ENCODE data around the gene TAP2. TPM values are rescaled to one million over a fixed set of nuclear protein-coding genes. Genes with fewer than 3 reads are reported as not detected.
"Not testable (repeated sequence)": the region's sequence is repeated elsewhere in the genome, so short reads cannot be mapped to it uniquely, and the experiment has no call there.

TAP2 gene
- total and polyA plus RNA-seq, 10 of the 15 experiments (the other 5 are each of a cell fraction or from before 2014, with no cell fraction given): 5.3 to 77.2 (median 35.3) TPM

- FAIRE-seq (no peak), DNase-seq (ENCODE audit: low read depth, low spot score) (no peak), ATAC-seq (no peak)
- Histone ChIP-seq H3K4me1 (ENCODE audit: control insufficient read depth, insufficient read depth, low read length) (0 out of 2 replicates have a peak, but pooled peaks cover 3% of the 10 kb centered on the region), H3K4me3 (no peak overlapping the region), H3K27ac (ENCODE audit: control insufficient read depth, insufficient read depth) (no peak overlapping the region), H3K36me3 (ENCODE audit: control insufficient read depth in 2 of 2, insufficient read depth in 2 of 2, low read length in 1 of 2) (no peaks in the 10 kb centered on the region), H2AFZ (ENCODE audit: control insufficient read depth, low read depth, low read length) (no peak overlapping the region), H4K20me1 (ENCODE audit: control insufficient read depth, insufficient read depth) (no peaks in the 10 kb centered on the region), H3K79me2 (ENCODE audit: control insufficient read depth, insufficient read depth, low read length) (no peaks in the 10 kb centered on the region), H3K9ac (ENCODE audit: control insufficient read depth, insufficient read depth, low read length) (no peak overlapping the region), H3K27me3 (replicated peaks in 1 of 2; ENCODE audit: control insufficient read depth in 2 of 2, insufficient read depth in 2 of 2, low read length in 1 of 2) (no peaks in the 10 kb centered on the region), H3K9me3 (replicated peaks; ENCODE audit: control insufficient read depth, insufficient read depth, low read length) (no peaks in the 10 kb centered on the region), H3K4me2 (ENCODE audit: control insufficient read depth, insufficient read depth) (no peak overlapping the region)
- intact Hi-C loops (cut with micrococcal nuclease; ENCODE audit: unreplicated experiment): no loop called here
- TF ChIP-seq IKZF1 (conservative IDR thresholded peaks at IDR 0.05) (no peak), HDAC6 (IDR thresholded peaks at IDR 0.05; ENCODE audit: unreplicated experiment) (no peak), SUZ12 (IDR thresholded peaks at IDR 0.05; ENCODE audit: unreplicated experiment) (no peak), NRF1 (conservative IDR thresholded peaks at IDR 0.05; ENCODE audit: low read depth, low read length) (no peak), HDAC2 (IDR thresholded peaks at IDR 0.05) (no peak), IRF5 (IDR thresholded peaks at IDR 0.05; ENCODE audit: borderline replicate concordance) (no peak), SMAD5 (IDR thresholded peaks at IDR 0.05; ENCODE audit: low read depth) (no peak), BCL11A (IDR thresholded peaks at IDR 0.05; ENCODE audit: low read depth, low read length) (no peak), SREBF1 (IDR thresholded peaks at IDR 0.05; ENCODE audit: low read length) (no peak), MTA3 (IDR thresholded peaks at IDR 0.05; ENCODE audit: borderline replicate concordance, low read length) (no peak)
- in situ Hi-C loops (cut with MboI): no loop called here
- 2% methylated on average over 2 of the region's 2 CpGs for WGBS (ENCODE audit: insufficient coverage, insufficient replicate concordance, low lambda C conversion rate, missing lambda C conversion rate)
- SMC1A ChIA-PET (ENCODE audit: uncharacterized antibody, unreplicated experiment): interaction anchor here (1.0 to 13.8 kb wide), 6 partner anchors 8 to 107 kb away, joined by 3 to 184 read pairs (median 4); no protein-coding TSS in a partner anchor
- RAD21 ChIA-PET (ENCODE audit: unreplicated experiment): interaction anchor here (6.0 kb wide), 1 partner anchor 39 kb away, joined by 19 read pairs; the partner anchor contains the start of gene TAP2
- CTCF ChIA-PET: interaction anchor here (1.2 to 12.7 kb wide), 4 partner anchors 8 to 110 kb away, joined by 5 to 260 read pairs (median 25); no protein-coding TSS in a partner anchor
- POLR2A ChIA-PET: no interaction called here
- BruUV-seq (replicated peaks): no TSS peak
Observed at GRCh38 chr6:32876603-32877002, 38.1 kb upstream of the TAP2 start.

- in situ Hi-C loops (cut with MboI); BruUV-seq (replicated peaks); H3K9ac ChIP-seq (ENCODE audit: control insufficient read depth, insufficient read depth, low read length); FAIRE-seq; H2AFZ ChIP-seq (ENCODE audit: control insufficient read depth, low read depth, low read length); intact Hi-C loops (cut with micrococcal nuclease; ENCODE audit: unreplicated experiment); H3K36me3 ChIP-seq (ENCODE audit: control insufficient read depth in 2 of 2, insufficient read depth in 2 of 2, low read length in 1 of 2); ATAC-seq; H3K4me2 ChIP-seq (ENCODE audit: control insufficient read depth, insufficient read depth); H3K27ac ChIP-seq (ENCODE audit: control insufficient read depth, insufficient read depth); H3K79me2 ChIP-seq (ENCODE audit: control insufficient read depth, insufficient read depth, low read length); H3K27me3 ChIP-seq (replicated peaks in 1 of 2; ENCODE audit: control insufficient read depth in 2 of 2, insufficient read depth in 2 of 2, low read length in 1 of 2); H4K20me1 ChIP-seq (ENCODE audit: control insufficient read depth, insufficient read depth); H3K4me1 ChIP-seq (ENCODE audit: control insufficient read depth, insufficient read depth, low read length); H3K9me3 ChIP-seq (replicated peaks; ENCODE audit: control insufficient read depth, insufficient read depth, low read length); DNase-seq (ENCODE audit: low read depth, low spot score); H3K4me3 ChIP-seq: not testable (repeated sequence)
- ChIA-PET CTCF (interaction anchor here (1.6 to 2.8 kb wide), 4 partner anchors 35 to 173 kb away, joined by 3 to 14 read pairs (median 6); partner anchors contain the start of gene TAP2), SMC1A (ENCODE audit: uncharacterized antibody, unreplicated experiment) (interaction anchor here (1.0 to 1.5 kb wide), 5 partner anchors 12 to 110 kb away, joined by 3 to 10 read pairs (median 4); no protein-coding TSS in a partner anchor), RAD21 (ENCODE audit: unreplicated experiment) (interaction anchor here (1.4 to 6.0 kb wide), 3 partner anchors 10 to 111 kb away, joined by 3 to 19 read pairs (median 6); partner anchors contain the start of gene TAP2), POLR2A (interaction anchor here (1.7 kb wide), 1 partner anchor 35 kb away, joined by 4 read pairs; the partner anchor contains the start of gene TAP2)
- 0% methylated on average over 1 of the region's 1 CpG for WGBS (ENCODE audit: insufficient coverage, insufficient replicate concordance, low lambda C conversion rate, missing lambda C conversion rate)
Observed at GRCh38 chr6:32873947-32874346, 35.4 kb upstream of the TAP2 start.

Data from GM12878 (cell line).